ENCODE results near the gene PRKD1.

GRCh38 chr14:29857551-29857950, 70.1 kb downstream of the PRKD1 start:
- TF ChIP-seq CTCF (IDR thresholded peaks at IDR 0.05; ENCODE audit: borderline replicate concordance, extremely low read depth, low read length, poor library complexity, severe bottlenecking): no peak
- TF ChIP-seq EZH2 (IDR thresholded peaks at IDR 0.05; ENCODE audit: borderline replicate concordance, low read depth, low read length, severe bottlenecking): no peak

Data from DND-41 (cell line).